22Rv1 (cell line): Measurements from ENCODE around the gene AIP.

Experiments used
- ZFX ChIP-seq: fragments of 450-650 bp; IDR thresholded peaks from 2 replicates; pipeline ENCODE4 v1.6.1; 2017; ENCODE audit warnings: antibody characterized with exemption, borderline replicate concordance
- TF ChIP-seq, protein P1 (sequence below): fragments of 450-650 bp; IDR thresholded peaks from 2 replicates; pipeline ENCODE4 v1.5.1; 2017; ENCODE audit warnings: mild to moderate bottlenecking

DNA sequence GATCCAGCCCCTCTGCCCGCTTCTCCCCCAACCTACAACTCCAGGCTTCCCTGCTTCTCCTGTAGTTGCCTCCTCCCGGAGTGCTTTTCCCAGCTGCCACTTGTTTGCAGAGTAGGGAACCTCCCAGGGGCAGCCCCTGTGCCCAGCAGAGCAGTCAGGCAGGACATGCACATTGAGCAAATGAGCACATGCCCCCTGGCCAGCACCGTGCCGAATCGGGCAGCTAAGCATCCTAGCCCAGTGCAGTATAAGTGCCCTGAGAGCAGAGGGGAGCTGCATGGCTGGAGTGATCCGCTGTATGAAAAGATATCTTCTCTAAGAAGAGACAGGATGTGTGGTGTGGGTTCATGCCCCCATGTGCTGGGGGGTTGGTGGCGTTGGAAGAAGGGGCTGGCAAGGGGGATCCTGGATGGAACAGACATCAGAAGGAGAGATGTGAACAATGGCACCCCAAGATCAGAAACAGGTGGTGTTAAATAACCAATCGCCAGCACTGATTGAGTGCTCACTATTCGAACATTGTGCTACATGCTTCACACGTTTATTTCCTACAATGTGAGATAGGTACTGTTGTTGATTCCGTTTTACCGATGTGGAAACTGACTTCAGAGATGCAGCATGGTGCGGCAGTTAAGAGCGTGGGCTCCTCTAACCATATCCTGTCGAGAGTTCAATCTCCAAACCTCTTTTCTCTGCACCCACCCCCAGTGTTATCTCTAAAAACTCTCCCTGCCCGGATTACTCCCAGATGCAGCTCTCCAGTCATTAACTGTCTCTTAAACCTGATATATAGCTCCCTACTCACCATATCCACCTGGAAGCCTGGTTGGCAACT, 1.2 kb downstream of the AIP start:
- TF ChIP-seq, protein P1, sequence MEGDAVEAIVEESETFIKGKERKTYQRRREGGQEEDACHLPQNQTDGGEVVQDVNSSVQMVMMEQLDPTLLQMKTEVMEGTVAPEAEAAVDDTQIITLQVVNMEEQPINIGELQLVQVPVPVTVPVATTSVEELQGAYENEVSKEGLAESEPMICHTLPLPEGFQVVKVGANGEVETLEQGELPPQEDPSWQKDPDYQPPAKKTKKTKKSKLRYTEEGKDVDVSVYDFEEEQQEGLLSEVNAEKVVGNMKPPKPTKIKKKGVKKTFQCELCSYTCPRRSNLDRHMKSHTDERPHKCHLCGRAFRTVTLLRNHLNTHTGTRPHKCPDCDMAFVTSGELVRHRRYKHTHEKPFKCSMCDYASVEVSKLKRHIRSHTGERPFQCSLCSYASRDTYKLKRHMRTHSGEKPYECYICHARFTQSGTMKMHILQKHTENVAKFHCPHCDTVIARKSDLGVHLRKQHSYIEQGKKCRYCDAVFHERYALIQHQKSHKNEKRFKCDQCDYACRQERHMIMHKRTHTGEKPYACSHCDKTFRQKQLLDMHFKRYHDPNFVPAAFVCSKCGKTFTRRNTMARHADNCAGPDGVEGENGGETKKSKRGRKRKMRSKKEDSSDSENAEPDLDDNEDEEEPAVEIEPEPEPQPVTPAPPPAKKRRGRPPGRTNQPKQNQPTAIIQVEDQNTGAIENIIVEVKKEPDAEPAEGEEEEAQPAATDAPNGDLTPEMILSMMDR, result no peak
- TF ChIP-seq ZFX, result no peak
